Measurements from ENCODE around the gene APLP1. TPM values are rescaled to one million over a fixed set of nuclear protein-coding genes. Genes with fewer than 3 reads are reported as not detected.
A peak's percentile ranks its signal among the peaks of the same experiment; 100 is the strongest.

The APLP1 gene
- polyA plus RNA-seq, 1 donor from 2014 or later, result 407 TPM

DNA sequence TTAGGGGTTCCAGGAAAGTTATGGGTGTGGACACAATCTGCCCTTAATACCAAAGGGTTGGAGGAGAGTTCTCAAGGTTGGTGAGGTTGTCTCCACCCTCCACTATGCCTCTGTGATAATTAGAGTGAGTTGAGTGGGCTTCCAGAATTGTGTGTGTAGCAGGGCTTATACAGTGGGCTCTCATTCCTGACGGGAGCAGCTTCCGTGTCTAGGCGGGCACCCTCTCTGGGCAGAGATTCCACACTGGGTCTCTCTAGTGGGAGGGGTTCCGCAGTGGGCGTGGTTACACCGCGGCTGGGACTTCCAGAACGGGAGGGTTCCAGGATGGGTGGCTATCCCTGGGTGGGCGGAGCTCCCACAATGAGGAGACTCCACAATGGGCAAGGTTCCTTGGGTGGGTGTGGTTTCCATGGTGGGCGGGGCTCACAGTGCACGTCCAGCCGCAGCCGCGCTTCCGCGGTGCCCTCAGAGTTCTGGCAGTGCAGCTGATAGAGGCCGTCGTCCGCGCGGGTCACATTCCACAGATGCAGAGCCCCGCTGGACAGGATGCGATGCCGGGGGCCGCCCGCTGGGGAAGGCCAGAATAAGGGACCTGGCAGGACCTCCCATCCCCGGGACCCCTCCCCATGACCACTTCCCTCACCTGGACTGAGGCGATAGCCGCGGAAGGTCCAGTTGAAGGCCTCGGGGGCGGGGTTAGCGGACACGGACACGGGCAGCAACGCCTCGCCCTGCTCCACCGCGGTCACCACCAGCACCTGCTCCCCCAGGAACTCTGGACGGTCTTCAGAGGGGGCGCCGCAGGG is 24.5 kb upstream of the APLP1 start:
- Histone ChIP-seq H3F3A (ENCODE audit: insufficient read depth, low read length, poor library complexity, severe bottlenecking) (no peaks in the 10 kb centered on the region), H3K9me2 (ENCODE audit: insufficient read depth, low read length) (no peaks in the 10 kb centered on the region), H3K36me3 (ENCODE audit: insufficient read depth, low read length) (no peaks in the 10 kb centered on the region), H3K4me2 (ENCODE audit: low read length) (no peak overlapping the region), H3K27me3 (ENCODE audit: insufficient read depth, low read depth, low read length) (peaks cover 59% of the 10 kb centered on the region), H3K27ac (ENCODE audit: low read length) (no peak overlapping the region), H4K20me1 (ENCODE audit: insufficient read depth) (no peaks in the 10 kb centered on the region), H3K4me3 (ENCODE audit: low read length) (no peak overlapping the region), H3K79me2 (replicated peaks; ENCODE audit: insufficient read depth, low read length) (no peaks in the 10 kb centered on the region), H2AFZ (ENCODE audit: low read depth, low read length) (no peak overlapping the region), H3K9ac (ENCODE audit: low read length) (no peak overlapping the region), H3K9me3 (ENCODE audit: low read length) (peaks cover 4% of the 10 kb centered on the region)
- TF ChIP-seq RAD21 (conservative IDR thresholded peaks at IDR 0.05), result no peak
- no peak for TF ChIP-seq EZH2 (IDR thresholded peaks at IDR 0.05; ENCODE audit: borderline replicate concordance, insufficient read depth, low read length, poor library complexity, severe bottlenecking)
- TF ChIP-seq, protein P1, sequence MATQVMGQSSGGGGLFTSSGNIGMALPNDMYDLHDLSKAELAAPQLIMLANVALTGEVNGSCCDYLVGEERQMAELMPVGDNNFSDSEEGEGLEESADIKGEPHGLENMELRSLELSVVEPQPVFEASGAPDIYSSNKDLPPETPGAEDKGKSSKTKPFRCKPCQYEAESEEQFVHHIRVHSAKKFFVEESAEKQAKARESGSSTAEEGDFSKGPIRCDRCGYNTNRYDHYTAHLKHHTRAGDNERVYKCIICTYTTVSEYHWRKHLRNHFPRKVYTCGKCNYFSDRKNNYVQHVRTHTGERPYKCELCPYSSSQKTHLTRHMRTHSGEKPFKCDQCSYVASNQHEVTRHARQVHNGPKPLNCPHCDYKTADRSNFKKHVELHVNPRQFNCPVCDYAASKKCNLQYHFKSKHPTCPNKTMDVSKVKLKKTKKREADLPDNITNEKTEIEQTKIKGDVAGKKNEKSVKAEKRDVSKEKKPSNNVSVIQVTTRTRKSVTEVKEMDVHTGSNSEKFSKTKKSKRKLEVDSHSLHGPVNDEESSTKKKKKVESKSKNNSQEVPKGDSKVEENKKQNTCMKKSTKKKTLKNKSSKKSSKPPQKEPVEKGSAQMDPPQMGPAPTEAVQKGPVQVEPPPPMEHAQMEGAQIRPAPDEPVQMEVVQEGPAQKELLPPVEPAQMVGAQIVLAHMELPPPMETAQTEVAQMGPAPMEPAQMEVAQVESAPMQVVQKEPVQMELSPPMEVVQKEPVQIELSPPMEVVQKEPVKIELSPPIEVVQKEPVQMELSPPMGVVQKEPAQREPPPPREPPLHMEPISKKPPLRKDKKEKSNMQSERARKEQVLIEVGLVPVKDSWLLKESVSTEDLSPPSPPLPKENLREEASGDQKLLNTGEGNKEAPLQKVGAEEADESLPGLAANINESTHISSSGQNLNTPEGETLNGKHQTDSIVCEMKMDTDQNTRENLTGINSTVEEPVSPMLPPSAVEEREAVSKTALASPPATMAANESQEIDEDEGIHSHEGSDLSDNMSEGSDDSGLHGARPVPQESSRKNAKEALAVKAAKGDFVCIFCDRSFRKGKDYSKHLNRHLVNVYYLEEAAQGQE (IDR thresholded peaks at IDR 0.05; ENCODE audit: borderline replicate concordance), result no peak
- no peak for TF ChIP-seq MXI1 (conservative IDR thresholded peaks at IDR 0.05; ENCODE audit: poor library complexity, severe bottlenecking)
- TF ChIP-seq TAF1 (IDR thresholded peaks at IDR 0.05; ENCODE audit: low read depth), result no peak
- TF ChIP-seq EP300 (conservative IDR thresholded peaks at IDR 0.05; ENCODE audit: poor library complexity, severe bottlenecking), result no peak
- TF ChIP-seq, protein P2, sequence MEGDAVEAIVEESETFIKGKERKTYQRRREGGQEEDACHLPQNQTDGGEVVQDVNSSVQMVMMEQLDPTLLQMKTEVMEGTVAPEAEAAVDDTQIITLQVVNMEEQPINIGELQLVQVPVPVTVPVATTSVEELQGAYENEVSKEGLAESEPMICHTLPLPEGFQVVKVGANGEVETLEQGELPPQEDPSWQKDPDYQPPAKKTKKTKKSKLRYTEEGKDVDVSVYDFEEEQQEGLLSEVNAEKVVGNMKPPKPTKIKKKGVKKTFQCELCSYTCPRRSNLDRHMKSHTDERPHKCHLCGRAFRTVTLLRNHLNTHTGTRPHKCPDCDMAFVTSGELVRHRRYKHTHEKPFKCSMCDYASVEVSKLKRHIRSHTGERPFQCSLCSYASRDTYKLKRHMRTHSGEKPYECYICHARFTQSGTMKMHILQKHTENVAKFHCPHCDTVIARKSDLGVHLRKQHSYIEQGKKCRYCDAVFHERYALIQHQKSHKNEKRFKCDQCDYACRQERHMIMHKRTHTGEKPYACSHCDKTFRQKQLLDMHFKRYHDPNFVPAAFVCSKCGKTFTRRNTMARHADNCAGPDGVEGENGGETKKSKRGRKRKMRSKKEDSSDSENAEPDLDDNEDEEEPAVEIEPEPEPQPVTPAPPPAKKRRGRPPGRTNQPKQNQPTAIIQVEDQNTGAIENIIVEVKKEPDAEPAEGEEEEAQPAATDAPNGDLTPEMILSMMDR (IDR thresholded peaks at IDR 0.05; ENCODE audit: poor library complexity, severe bottlenecking), result no peak
- TF ChIP-seq SMC3 (conservative IDR thresholded peaks at IDR 0.05; ENCODE audit: poor library complexity), result no peak
- no peak for TF ChIP-seq POLR2AphosphoS5 (IDR thresholded peaks at IDR 0.05)

DNA sequence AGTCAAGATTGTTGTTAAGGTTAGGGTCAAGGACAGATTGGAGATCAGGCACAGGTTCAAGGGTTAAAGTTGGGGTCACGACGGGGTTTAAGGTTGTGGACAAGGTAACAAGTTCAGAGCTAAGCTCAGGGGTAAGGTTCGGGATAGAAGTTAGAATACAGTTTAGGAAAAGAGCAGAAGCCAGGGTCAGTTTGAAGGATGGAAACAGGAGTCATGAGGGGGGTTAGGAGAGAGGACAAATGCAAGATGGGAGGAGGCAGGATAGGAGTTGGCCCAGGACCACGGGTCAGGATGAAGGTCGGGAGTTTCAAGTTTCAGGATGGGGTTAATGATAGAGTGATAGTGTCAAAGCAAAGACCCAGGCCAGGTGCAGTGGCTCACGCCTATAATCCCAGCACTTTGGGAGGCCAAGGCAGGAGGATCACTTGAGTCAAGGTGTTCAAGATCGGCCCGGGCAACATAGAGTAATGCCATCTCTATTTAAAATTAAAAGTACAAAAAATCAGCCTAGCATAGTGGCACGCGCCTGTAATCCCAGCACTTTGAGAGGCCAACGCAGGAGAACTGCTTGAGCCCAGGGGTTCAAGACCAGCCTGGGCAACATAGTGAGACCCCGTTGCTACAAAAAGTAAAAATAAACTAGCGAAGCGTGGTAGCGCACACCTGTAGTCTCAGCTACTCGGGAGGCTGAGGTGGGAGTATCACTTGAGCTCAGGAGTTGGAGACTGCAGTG is 23.7 kb upstream of the APLP1 start:
- Histone ChIP-seq H3K27me3 (ENCODE audit: insufficient read depth, low read depth, low read length) (peaks cover 59% of the 10 kb centered on the region), H3K79me2 (replicated peaks; ENCODE audit: insufficient read depth, low read length) (no peaks in the 10 kb centered on the region), H3K27ac (ENCODE audit: low read length) (no peak overlapping the region), H3K4me3 (ENCODE audit: low read length) (peak overlapping the region; percentile 60), H3K4me2 (ENCODE audit: low read length) (no peak overlapping the region), H3K9me2 (ENCODE audit: insufficient read depth, low read length) (no peaks in the 10 kb centered on the region), H3K9me3 (ENCODE audit: low read length) (no peaks in the 10 kb centered on the region), H2AFZ (ENCODE audit: low read depth, low read length) (no peak overlapping the region), H4K20me1 (ENCODE audit: insufficient read depth) (no peaks in the 10 kb centered on the region), H3K36me3 (ENCODE audit: insufficient read depth, low read length) (no peaks in the 10 kb centered on the region), H3F3A (ENCODE audit: insufficient read depth, low read length, poor library complexity, severe bottlenecking) (no peaks in the 10 kb centered on the region), H3K9ac (ENCODE audit: low read length) (no peak overlapping the region)
- TF ChIP-seq SMC3 (conservative IDR thresholded peaks at IDR 0.05; ENCODE audit: poor library complexity), result no peak
- no peak for TF ChIP-seq RAD21 (conservative IDR thresholded peaks at IDR 0.05)
- TF ChIP-seq EZH2 (IDR thresholded peaks at IDR 0.05; ENCODE audit: borderline replicate concordance, insufficient read depth, low read length, poor library complexity, severe bottlenecking), result no peak
- TF ChIP-seq, protein P1 (IDR thresholded peaks at IDR 0.05; ENCODE audit: borderline replicate concordance), result no peak
